A549 (cell line): Measurements from ENCODE around the gene DEF6. TPM values are rescaled to one million over a fixed set of nuclear protein-coding genes. Genes with fewer than 3 reads are reported as not detected.

ENCODE experiments used
- ATAC-seq, 2 experiments: fragments of 200-7000 bp in 1 of 2; fragments of >200 bp in 1 of 2; cut with Nextera tagmentation in 1 of 2; cut with Tn5 transposase in 1 of 2; 3 replicates each; pipeline versions ENCODE4 v1.8.0 to v1.9.1; 2018 to 2020; ENCODE audit warnings: mild to moderate bottlenecking in 1 of 2, moderate library complexity in 1 of 2
- CTCF ChIA-PET: fragments of 300-600 bp; sonication (Branson Sonifier 250); formaldehyde crosslinking; extraction: SDS; loops from one replicate; lab custom pipeline; 2021; ENCODE audit warnings: antibody characterized with exemption, inconsistent platforms; lab: Yijun Ruan, JAX
- POLR2A ChIA-PET: fragments of 350-600 bp; formaldehyde crosslinking; extraction: SDS; loops from one replicate; lab custom pipeline; 2021; ENCODE audit warnings: antibody characterized with exemption, inconsistent platforms; lab: Yijun Ruan, JAX
- DNase-seq, 2 experiments: peaks; one replicate each; pipeline versions ENCODE4 v3.0.0 to v3.0.0-alpha.2; 2011 to 2016; ENCODE audit warnings: low read depth in 1 of 2, low spot score in 1 of 2
- FAIRE-seq: peaks from 2 replicates; lab custom pipeline; 2011; peaks lifted over from hg19 to GRCh38; lab: Jason Lieb, UNC
- H3K27ac ChIP-seq, 2 experiments: fragments of >200 bp; sonication (Bioruptor Twin); formaldehyde crosslinking; 3 replicates each; pipeline ENCODE4 v1.5.1; 2016 to 2017
- H3K4me1 ChIP-seq: fragments of >200 bp; sonication (Bioruptor Twin); formaldehyde crosslinking; 3 replicates; pipeline ENCODE4 v1.6.1; 2016
- H3K4me2 ChIP-seq: fragments of >200 bp; sonication (Bioruptor Twin); formaldehyde crosslinking; 3 replicates; pipeline ENCODE4 v1.6.1; 2016
- H3K4me3 ChIP-seq: fragments of >200 bp; sonication (Bioruptor Twin); formaldehyde crosslinking; 3 replicates; pipeline ENCODE4 v1.5.1; 2016
- H3K9me3 ChIP-seq: fragments of >200 bp; sonication (Bioruptor Twin); formaldehyde crosslinking; 3 replicates; pipeline ENCODE4 v1.6.1; 2016
- ATOH8 ChIP-seq: fragments of 250-450 bp; sonication (Bioruptor Pico); IDR thresholded peaks from 2 replicates; pipeline ENCODE4 v1.5.0; 2020; ENCODE audit warnings: low read depth, mild to moderate bottlenecking, moderate library complexity
- BHLHE40 ChIP-seq: IDR thresholded peaks from 2 replicates; pipeline ENCODE4 v1.6.1; 2012; ENCODE audit warnings: low read depth, low read length, inconsistent platforms
- CBX8 ChIP-seq: fragments of 200-600 bp; sonication (generic); IDR thresholded peaks from 2 replicates; pipeline ENCODE4 v1.6.1; 2016
- CEBPB ChIP-seq, 2 experiments: fragments of >200 bp in 1 of 2; sonication (Bioruptor Twin) in 1 of 2; formaldehyde crosslinking in 1 of 2; IDR thresholded peaks; 2 replicates each; pipeline ENCODE4 v1.6.1; 2012 to 2016
- CHD4 ChIP-seq: fragments of 200-600 bp; sonication (generic); IDR thresholded peaks from 2 replicates; pipeline ENCODE4 v1.6.1; 2016; ENCODE audit warnings: antibody characterized with exemption, mild to moderate bottlenecking, borderline replicate concordance
- EHF ChIP-seq: fragments of 250-450 bp; sonication (Bioruptor Pico); IDR thresholded peaks from 2 replicates; pipeline ENCODE4 v1.5.0; 2020; ENCODE audit warnings: mild to moderate bottlenecking
- EP300 ChIP-seq, 2 experiments: fragments of >200 bp; sonication (Bioruptor Twin); formaldehyde crosslinking; IDR thresholded peaks; 2 replicates in 1 of 2; 3 replicates in 1 of 2; pipeline ENCODE4 v1.6.1; 2016 to 2017
- ESRRA ChIP-seq: fragments of 150-350 bp; IDR thresholded peaks from 2 replicates; pipeline ENCODE4 v1.6.1; 2014; ENCODE audit warnings: mild to moderate bottlenecking, low read length, borderline replicate concordance
- FOSB ChIP-seq: fragments of 250-450 bp; sonication (Bioruptor Pico); IDR thresholded peaks from 2 replicates; pipeline ENCODE4 v1.5.0; 2020; ENCODE audit warnings: mild to moderate bottlenecking, moderate library complexity
- FOSL2 ChIP-seq, 2 experiments: fragments of 450-650 bp in 1 of 2; fragments of >200 bp in 1 of 2; sonication (Bioruptor Twin) in 1 of 2; formaldehyde crosslinking; IDR thresholded peaks; 2 replicates each; pipeline versions ENCODE4 v1.5.0 to v1.6.1; 2016 to 2020; ENCODE audit warnings: mild to moderate bottlenecking in 1 of 2, moderate library complexity in 1 of 2
- GATA3 ChIP-seq: IDR thresholded peaks from 2 replicates; pipeline ENCODE4 v1.6.1; 2012; ENCODE audit warnings: borderline replicate concordance
- HES2 ChIP-seq: fragments of >200 bp; sonication (Bioruptor Twin); formaldehyde crosslinking; IDR thresholded peaks from 2 replicates; pipeline ENCODE4 v1.6.1; 2016
- HEYL ChIP-seq: fragments of 250-450 bp; sonication (Bioruptor Pico); IDR thresholded peaks from 2 replicates; pipeline ENCODE4 v1.8.0; 2021; ENCODE audit warnings: mild to moderate bottlenecking, moderate library complexity
- HOXB5 ChIP-seq: fragments of 250-450 bp; sonication (Bioruptor Pico); IDR thresholded peaks from 2 replicates; pipeline ENCODE4 v1.5.0; 2020; ENCODE audit warnings: mild to moderate bottlenecking, moderate library complexity
- JUN ChIP-seq, 2 experiments: fragments of >200 bp; sonication (Bioruptor Twin); formaldehyde crosslinking; IDR thresholded peaks; 2 replicates in 1 of 2; 3 replicates in 1 of 2; pipeline ENCODE4 v1.6.1; 2016 to 2017
- JUNB ChIP-seq: fragments of >200 bp; sonication (Bioruptor Twin); formaldehyde crosslinking; IDR thresholded peaks from 2 replicates; pipeline ENCODE4 v1.6.1; 2016
- KDM5A ChIP-seq: fragments of 200-600 bp; sonication (generic); IDR thresholded peaks from 2 replicates; pipeline ENCODE4 v1.6.1; 2016; ENCODE audit warnings: antibody characterized with exemption, mild to moderate bottlenecking
- MYC ChIP-seq: IDR thresholded peaks from 2 replicates; pipeline ENCODE4 v1.6.1; 2012; ENCODE audit warnings: mild to moderate bottlenecking, inconsistent platforms, low read length, improper control_type of control experiment, borderline replicate concordance
- NFE2L2 ChIP-seq: fragments of 150-350 bp; conservative IDR thresholded peaks from 2 replicates; pipeline ENCODE4 v1.6.1; 2014; ENCODE audit warnings: low read length
- NPAS2 ChIP-seq: fragments of 250-450 bp; sonication (Bioruptor Pico); IDR thresholded peaks from 2 replicates; pipeline ENCODE4 v1.8.0; 2022; ENCODE audit warnings: mild to moderate bottlenecking, moderate library complexity, borderline replicate concordance
- NR3C1 ChIP-seq: fragments of >200 bp; sonication (Bioruptor Twin); formaldehyde crosslinking; IDR thresholded peaks from 3 replicates; pipeline ENCODE4 v1.6.1; 2017
- POLR2A ChIP-seq: IDR thresholded peaks from 2 replicates; pipeline ENCODE4 v1.6.1; 2012; ENCODE audit warnings: mild to moderate bottlenecking, low read length
- RCOR1 ChIP-seq: fragments of 150-350 bp; IDR thresholded peaks from 2 replicates; pipeline ENCODE4 v1.6.1; 2014; ENCODE audit warnings: antibody characterized with exemption, low read length, low read depth
- RFX5 ChIP-seq: fragments of 450-650 bp; IDR thresholded peaks from 2 replicates; pipeline ENCODE4 v1.7.1; 2014; ENCODE audit warnings: antibody characterized with exemption, mild to moderate bottlenecking, moderate library complexity
- RNF2 ChIP-seq: fragments of 200-600 bp; sonication (generic); IDR thresholded peaks from 2 replicates; pipeline ENCODE4 v1.6.1; 2016; ENCODE audit warnings: low read depth, mild to moderate bottlenecking, antibody characterized with exemption, moderate library complexity, borderline replicate concordance
- SMC3 ChIP-seq: fragments of >200 bp; sonication (Bioruptor Twin); formaldehyde crosslinking; IDR thresholded peaks from 3 replicates; pipeline ENCODE4 v1.6.1; 2018; ENCODE audit warnings: inconsistent platforms
- SREBF2 ChIP-seq: fragments of 450-650 bp; IDR thresholded peaks from 2 replicates; pipeline ENCODE4 v1.6.1; 2014; ENCODE audit warnings: mild to moderate bottlenecking, moderate library complexity
- TFCP2L1 ChIP-seq: fragments of 250-450 bp; sonication (Bioruptor Pico); IDR thresholded peaks from 2 replicates; pipeline ENCODE4 v1.5.0; 2021; ENCODE audit warnings: mild to moderate bottlenecking
- TP53 ChIP-seq: fragments of 250-450 bp; sonication (Bioruptor Pico); IDR thresholded peaks from 2 replicates; pipeline ENCODE4 v1.5.0; 2021; ENCODE audit warnings: mild to moderate bottlenecking, moderate library complexity
- ZFP36 ChIP-seq: fragments of 450-650 bp; IDR thresholded peaks from 2 replicates; pipeline ENCODE4 v1.6.1; 2014; ENCODE audit warnings: borderline replicate concordance; ENCODE audit not compliant: partially characterized antibody
- WGBS: methylation state at CpG from one replicate; pipeline ENCODE4 v1.1.6; 2017; ENCODE audit errors: missing lambda C conversion rate; 5-methylcytosine and 5-hydroxymethylcytosine counted together
- polyA plus RNA-seq, 4 experiments: library from polyadenylated mRNA; depleted of rRNA in 3 of 4; stranded (reverse); fragments of >200 nt; fragmentation: RNase III in 1 of 4; extraction: RNeasy Plus Mini Kit Qiagen cat#74134 plus additional on column Dnase treatment in 1 of 4; gene quantifications; 2 replicates in 3 of 4; 3 replicates in 1 of 4; pipeline ENCODE4 v1.2.3, GENCODE V29; 2011 to 2017
- TF ChIP-seq, protein P1 (sequence below): IDR thresholded peaks from 2 replicates; pipeline ENCODE4 v1.6.1; 2012

DEF6 gene
- polyA plus RNA-seq, 2 of the 4 experiments (the other 2 are of a cell fraction) = 0.05 TPM

- Histone ChIP-seq H3K4me1 (no peaks in the 10 kb centered on the region), H3K4me2 (no peak overlapping the region), H3K9me3 (no peaks in the 10 kb centered on the region), H3K27ac (no peak overlapping the region), H3K4me3 (no peak overlapping the region)
- WGBS = 79% methylated on average over 6 of the region's 6 CpGs
- TF ChIP-seq CEBPB (IDR thresholded peaks at IDR 0.05) (no peak), SMC3 (no peak), NPAS2 (CRISPR knock-in tag) (no peak), CBX8 (no peak), ESRRA (no peak), NFE2L2 (no peak), JUNB (no peak), RCOR1 (no peak), ATOH8 (CRISPR knock-in tag) (no peak), SREBF2 (no peak), TP53 (no peak), BHLHE40 (no peak), HES2 (no peak), CHD4 (no peak), FOSB (CRISPR knock-in tag) (no peak)
- TF ChIP-seq, protein P1, sequence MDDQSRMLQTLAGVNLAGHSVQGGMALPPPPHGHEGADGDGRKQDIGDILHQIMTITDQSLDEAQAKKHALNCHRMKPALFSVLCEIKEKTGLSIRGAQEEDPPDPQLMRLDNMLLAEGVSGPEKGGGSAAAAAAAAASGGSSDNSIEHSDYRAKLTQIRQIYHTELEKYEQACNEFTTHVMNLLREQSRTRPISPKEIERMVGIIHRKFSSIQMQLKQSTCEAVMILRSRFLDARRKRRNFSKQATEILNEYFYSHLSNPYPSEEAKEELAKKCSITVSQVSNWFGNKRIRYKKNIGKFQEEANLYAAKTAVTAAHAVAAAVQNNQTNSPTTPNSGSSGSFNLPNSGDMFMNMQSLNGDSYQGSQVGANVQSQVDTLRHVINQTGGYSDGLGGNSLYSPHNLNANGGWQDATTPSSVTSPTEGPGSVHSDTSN = no peak
- FAIRE-seq (no peak), DNase-seq (no peak), ATAC-seq (no peak)
- ChIA-PET CTCF (interaction anchor here (1.5 kb wide), 1 partner anchor 137 kb away, joined by 5 read pairs; no protein-coding TSS in a partner anchor), POLR2A (no interaction called here)
These were observed 1.1 kb downstream of the DEF6 start for GRCh38 chr6:35298625-35299140.

DNA sequence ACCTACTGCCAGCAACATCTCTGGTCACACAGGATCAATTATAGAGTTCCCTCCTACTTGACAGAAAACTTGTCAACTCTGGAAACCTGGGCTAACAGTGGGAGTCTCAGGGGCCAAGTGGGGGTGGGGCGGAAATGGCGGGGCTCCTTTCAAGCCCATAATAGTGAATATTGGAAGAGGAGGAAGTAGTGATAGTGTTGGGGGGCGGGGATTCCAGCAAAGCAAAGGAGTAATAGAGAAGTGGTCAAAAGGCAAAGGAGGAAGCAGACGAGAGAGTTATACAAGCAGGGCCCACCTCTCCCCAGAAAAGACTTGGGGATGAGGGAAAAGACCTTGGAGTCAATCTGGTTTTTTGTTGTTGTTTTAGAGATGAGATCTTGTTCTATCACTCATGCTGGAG, 2.1 kb downstream of the DEF6 start:
- H3K27ac ChIP-seq = no peak overlapping the region
- ChIA-PET POLR2A (no interaction called here), CTCF (interaction anchor here (0.6 kb wide), 2 partner anchors 11 to 1718 kb away, joined by 3 to 4 read pairs; no protein-coding TSS in a partner anchor)
- no peak overlapping the region for H3K4me2 ChIP-seq
- no peaks in the 10 kb centered on the region for H3K9me3 ChIP-seq
- ATAC-seq = no peak
- 82% methylated on average over 4 of the region's 4 CpGs for WGBS
- no peak overlapping the region for H3K4me3 ChIP-seq
- no peak for FAIRE-seq
- no peak for DNase-seq
- no peak for TF ChIP-seq TP53
- no peaks in the 10 kb centered on the region for H3K4me1 ChIP-seq

DNA sequence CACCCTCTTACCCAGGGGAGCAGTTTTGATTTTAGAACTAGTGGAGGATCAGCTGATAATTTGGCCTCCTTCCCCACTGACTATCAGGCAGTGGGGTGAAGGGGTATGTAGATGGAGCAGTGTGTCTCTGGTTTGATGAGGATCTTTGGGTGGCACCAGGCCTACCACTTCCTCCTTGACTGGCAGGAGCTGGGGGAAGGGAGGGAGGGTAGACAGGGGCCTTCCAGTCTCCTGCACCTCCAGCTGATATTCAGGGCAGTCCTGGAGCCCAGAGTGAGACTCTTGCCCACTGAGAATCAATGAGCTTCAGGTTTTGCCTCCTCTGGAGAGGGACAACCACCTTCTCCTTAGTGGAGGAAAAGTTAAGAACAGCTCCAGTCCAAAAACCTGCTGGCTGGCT, 3.2 kb downstream of the DEF6 start:
- no peak for ATAC-seq
- H3K27ac ChIP-seq = no peak overlapping the region
- H3K4me2 ChIP-seq = no peak overlapping the region
- TF ChIP-seq JUN (IDR thresholded peaks at IDR 0.05) (no peak), NR3C1 (no peak), RNF2 (no peak), EP300 (IDR thresholded peaks at IDR 0.05) (no peak), POLR2A (no peak), RFX5 (no peak), TFCP2L1 (no peak), MYC (no peak), GATA3 (no peak), EHF (CRISPR knock-in tag) (no peak), NFE2L2 (no peak), BHLHE40 (no peak), HOXB5 (CRISPR knock-in tag) (no peak), HES2 (no peak), CEBPB (IDR thresholded peaks at IDR 0.05) (no peak), ZFP36 (no peak), HEYL (CRISPR knock-in tag) (no peak), FOSL2 (IDR thresholded peaks at IDR 0.05) (no peak), FOSL2 (CRISPR knock-in tag; IDR thresholded peaks at IDR 0.05) (no peak), KDM5A (no peak)
- TF ChIP-seq, all 56 proteins: peak for 0
- Histone ChIP-seq H3K4me1 (no peaks in the 10 kb centered on the region), H3K4me3 (no peak overlapping the region), H3K9me3 (no peaks in the 10 kb centered on the region)
- ChIA-PET CTCF (interaction anchor here (0.6 to 1.4 kb wide), 2 partner anchors 27 to 123 kb away, joined by 3 to 5 read pairs; no protein-coding TSS in a partner anchor), POLR2A (no interaction called here)
- DNase-seq = no peak
- no peak for FAIRE-seq
